WTC11 (cell line): ENCODE results near the gene BTBD10. TPM values are rescaled to one million over a fixed set of nuclear protein-coding genes. Genes with fewer than 3 reads are reported as not detected.
A peak's percentile ranks its signal among the peaks of the same experiment; 100 is the strongest.

Source experiments
- ATAC-seq: fragments of 200-7000 bp; cut with Tn5 transposase; 2 replicates; pipeline ENCODE4 v1.10.0; 2021; ENCODE audit warnings: mild to moderate bottlenecking, moderate library complexity
- CTCF ChIA-PET: fragments of 300-600 bp; sonication (Branson Sonifier 250); formaldehyde crosslinking; loops from one replicate; lab custom pipeline; 2021; ENCODE audit warnings: antibody characterized with exemption; lab: Charles Lee
- POLR2A ChIA-PET: fragments of 350-600 bp; sonication (Branson Sonifier 250); formaldehyde crosslinking; loops from one replicate; lab custom pipeline; 2021; ENCODE audit warnings: antibody characterized with exemption; lab: Charles Lee
- DNase-seq: peaks from one replicate; pipeline ENCODE4 v3.0.0; 2021; ENCODE audit warnings: low spot score
- H3K27ac Mint-ChIP-seq: 2 replicates; pipeline ENCODE4 v1.8.0; 2021; ENCODE audit warnings: mixed read lengths
- H3K27me3 Mint-ChIP-seq: 2 replicates; pipeline ENCODE4 v1.8.0; 2021; ENCODE audit warnings: low read depth, mild to moderate bottlenecking, moderate library complexity, mixed read lengths
- H3K36me3 Mint-ChIP-seq: 2 replicates; pipeline ENCODE4 v1.8.0; 2021; ENCODE audit warnings: mixed read lengths
- H3K4me1 Mint-ChIP-seq: 2 replicates; pipeline ENCODE4 v1.8.0; 2022; ENCODE audit warnings: mixed read lengths
- H3K4me3 Mint-ChIP-seq: 2 replicates; pipeline ENCODE4 v1.8.0; 2021; ENCODE audit warnings: mild to moderate bottlenecking, moderate library complexity, mixed read lengths
- H3K9me3 Mint-ChIP-seq: 2 replicates; pipeline ENCODE4 v1.8.0; 2021; ENCODE audit warnings: mixed read lengths
- ATF1 ChIP-seq: sonication (generic); formaldehyde crosslinking; IDR thresholded peaks from 2 replicates; pipeline ENCODE4 v1.8.1; 2023; ENCODE audit warnings: mild to moderate bottlenecking, moderate library complexity, missing genetic modification reagents
- CREM ChIP-seq: sonication (generic); formaldehyde crosslinking; IDR thresholded peaks from 2 replicates; pipeline ENCODE4 v1.8.1; 2022; ENCODE audit warnings: mild to moderate bottlenecking, missing genetic modification reagents, moderate library complexity
- FOXK1 ChIP-seq: sonication (generic); formaldehyde crosslinking; IDR thresholded peaks from 2 replicates; pipeline ENCODE4 v1.8.0; 2022; ENCODE audit warnings: mild to moderate bottlenecking, moderate library complexity, missing genetic modification reagents
- NFATC4 ChIP-seq: fragments of 250-450 bp; sonication (Bioruptor Pico); IDR thresholded peaks from 2 replicates; pipeline ENCODE4 v1.9.0; 2021; ENCODE audit warnings: mild to moderate bottlenecking
- NFYB ChIP-seq: sonication (generic); formaldehyde crosslinking; conservative IDR thresholded peaks from 2 replicates; pipeline ENCODE4 v1.8.0; 2022; ENCODE audit warnings: low read depth, missing genetic modification reagents
- NR2C2 ChIP-seq: sonication (generic); formaldehyde crosslinking; IDR thresholded peaks from 2 replicates; pipeline ENCODE4 v1.8.0; 2022; ENCODE audit warnings: mild to moderate bottlenecking, missing genetic modification reagents
- NR3C1 ChIP-seq: sonication (generic); formaldehyde crosslinking; conservative IDR thresholded peaks from 2 replicates; pipeline ENCODE4 v1.8.1; 2023; ENCODE audit warnings: low read depth, mild to moderate bottlenecking, missing genetic modification reagents
- TCF7 ChIP-seq: sonication (generic); formaldehyde crosslinking; IDR thresholded peaks from 2 replicates; pipeline ENCODE4 v1.8.0; 2022; ENCODE audit warnings: mild to moderate bottlenecking, low read depth, missing genetic modification reagents, moderate library complexity
- ZNF263 ChIP-seq: sonication (generic); formaldehyde crosslinking; IDR thresholded peaks from 2 replicates; pipeline ENCODE4 v1.8.1; 2022; ENCODE audit warnings: low read depth, mild to moderate bottlenecking, moderate library complexity, missing genetic modification reagents
- ZNF317 ChIP-seq: sonication (generic); formaldehyde crosslinking; IDR thresholded peaks from 2 replicates; pipeline ENCODE4 v1.8.1; 2023; ENCODE audit warnings: low read depth, mild to moderate bottlenecking, moderate library complexity, missing genetic modification reagents, borderline replicate concordance
- total RNA-seq: library from RNA; stranded (reverse); gene quantifications from 3 replicates; pipeline ENCODE4 v1.2.3, GENCODE V29; 2021
- TF ChIP-seq, protein P1 (sequence below): sonication (generic); formaldehyde crosslinking; IDR thresholded peaks from 2 replicates; pipeline ENCODE4 v1.8.1; 2022; ENCODE audit warnings: mild to moderate bottlenecking, moderate library complexity, missing genetic modification reagents
- TF ChIP-seq, protein P2 (sequence below): sonication (generic); formaldehyde crosslinking; IDR thresholded peaks from 2 replicates; pipeline ENCODE4 v1.8.0; 2022; ENCODE audit warnings: mild to moderate bottlenecking, missing genetic modification reagents
- TF ChIP-seq, protein P3 (sequence below): sonication (generic); formaldehyde crosslinking; IDR thresholded peaks from 2 replicates; pipeline ENCODE4 v1.8.1; 2023; ENCODE audit warnings: mild to moderate bottlenecking, missing genetic modification reagents
- TF ChIP-seq, protein P4 (sequence below): sonication (generic); formaldehyde crosslinking; IDR thresholded peaks from 2 replicates; pipeline ENCODE4 v1.8.1; 2023; ENCODE audit warnings: mild to moderate bottlenecking, missing genetic modification reagents, borderline replicate concordance
- TF ChIP-seq, protein P5 (sequence below): fragments of 250-450 bp; sonication (Bioruptor Pico); IDR thresholded peaks from 2 replicates; pipeline ENCODE4 v2.1.2; 2022; ENCODE audit warnings: mild to moderate bottlenecking, moderate library complexity
- TF ChIP-seq, protein P6 (sequence below): sonication (generic); formaldehyde crosslinking; conservative IDR thresholded peaks from 2 replicates; pipeline ENCODE4 v1.8.1; 2022; ENCODE audit warnings: mild to moderate bottlenecking, missing genetic modification reagents
- TF ChIP-seq, protein P7 (sequence below): fragments of 250-450 bp; sonication (Bioruptor Pico); IDR thresholded peaks from 2 replicates; pipeline ENCODE4 v1.9.0; 2021; ENCODE audit warnings: mild to moderate bottlenecking
- TF ChIP-seq, protein P8 (sequence below): sonication (generic); formaldehyde crosslinking; IDR thresholded peaks from 2 replicates; pipeline ENCODE4 v1.8.1; 2022; ENCODE audit warnings: low read depth, mild to moderate bottlenecking, moderate library complexity, missing genetic modification reagents, borderline replicate concordance
- TF ChIP-seq, protein P9 (sequence below): sonication (generic); formaldehyde crosslinking; IDR thresholded peaks from 2 replicates; pipeline ENCODE4 v1.8.1; 2023; ENCODE audit warnings: mild to moderate bottlenecking, moderate library complexity, missing genetic modification reagents
- TF ChIP-seq, protein P10 (sequence below): sonication (generic); formaldehyde crosslinking; IDR thresholded peaks from 2 replicates; pipeline ENCODE4 v1.8.1; 2022; ENCODE audit warnings: missing genetic modification reagents, borderline replicate concordance

Gene BTBD10
- total RNA-seq, 1 experiment from 2014 or later = 19.4 TPM

DNA sequence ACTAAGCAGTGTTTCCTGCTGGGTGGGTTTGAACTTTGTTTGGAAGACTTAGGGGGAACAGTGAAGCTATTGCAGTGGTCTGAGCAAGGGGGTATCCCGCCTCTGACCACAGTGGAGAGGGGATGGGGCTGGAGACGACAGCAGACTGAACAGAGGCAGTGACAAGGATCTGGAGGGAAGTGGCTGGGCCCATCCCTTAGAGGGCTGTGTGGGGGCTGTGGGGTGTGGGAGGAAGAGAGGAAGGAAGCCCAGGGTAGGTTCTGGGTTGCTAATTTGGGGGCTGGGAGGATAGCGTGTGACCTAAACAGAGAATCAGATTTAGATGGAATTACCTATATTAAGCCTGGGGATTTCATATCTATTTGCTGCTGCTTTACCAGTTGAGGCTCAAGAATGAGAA, 114.7 kb downstream of the BTBD10 start:
- CTCF ChIA-PET = interaction anchor here (1.7 kb wide), 1 partner anchor 13 kb away, joined by 7 read pairs; no protein-coding TSS in a partner anchor
- ATAC-seq (no peak), DNase-seq (no peak)
- Mint-ChIP-seq H3K4me1 (peaks cover 10% of the 10 kb centered on the region), H3K4me3 (no peak overlapping the region), H3K9me3 (no peaks in the 10 kb centered on the region), H3K36me3 (no peaks in the 10 kb centered on the region), H3K27me3 (no peaks in the 10 kb centered on the region), H3K27ac (peak overlapping the region; percentile 3; the same call in 1 of the 2 replicates)
- TF ChIP-seq, protein P1, sequence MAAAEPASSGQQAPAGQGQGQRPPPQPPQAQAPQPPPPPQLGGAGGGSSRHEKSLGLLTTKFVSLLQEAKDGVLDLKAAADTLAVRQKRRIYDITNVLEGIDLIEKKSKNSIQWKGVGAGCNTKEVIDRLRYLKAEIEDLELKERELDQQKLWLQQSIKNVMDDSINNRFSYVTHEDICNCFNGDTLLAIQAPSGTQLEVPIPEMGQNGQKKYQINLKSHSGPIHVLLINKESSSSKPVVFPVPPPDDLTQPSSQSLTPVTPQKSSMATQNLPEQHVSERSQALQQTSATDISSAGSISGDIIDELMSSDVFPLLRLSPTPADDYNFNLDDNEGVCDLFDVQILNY = no peak
- TF ChIP-seq CREM (CRISPR knock-in tag) = no peak
- TF ChIP-seq TCF7 (CRISPR knock-in tag) = no peak
- TF ChIP-seq NR3C1 (CRISPR knock-in tag) = no peak
- TF ChIP-seq, protein P2, sequence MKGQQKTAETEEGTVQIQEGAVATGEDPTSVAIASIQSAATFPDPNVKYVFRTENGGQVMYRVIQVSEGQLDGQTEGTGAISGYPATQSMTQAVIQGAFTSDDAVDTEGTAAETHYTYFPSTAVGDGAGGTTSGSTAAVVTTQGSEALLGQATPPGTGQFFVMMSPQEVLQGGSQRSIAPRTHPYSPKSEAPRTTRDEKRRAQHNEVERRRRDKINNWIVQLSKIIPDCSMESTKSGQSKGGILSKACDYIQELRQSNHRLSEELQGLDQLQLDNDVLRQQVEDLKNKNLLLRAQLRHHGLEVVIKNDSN (CRISPR knock-in tag) = no peak
- no peak for TF ChIP-seq ATF1
- TF ChIP-seq, protein P3, sequence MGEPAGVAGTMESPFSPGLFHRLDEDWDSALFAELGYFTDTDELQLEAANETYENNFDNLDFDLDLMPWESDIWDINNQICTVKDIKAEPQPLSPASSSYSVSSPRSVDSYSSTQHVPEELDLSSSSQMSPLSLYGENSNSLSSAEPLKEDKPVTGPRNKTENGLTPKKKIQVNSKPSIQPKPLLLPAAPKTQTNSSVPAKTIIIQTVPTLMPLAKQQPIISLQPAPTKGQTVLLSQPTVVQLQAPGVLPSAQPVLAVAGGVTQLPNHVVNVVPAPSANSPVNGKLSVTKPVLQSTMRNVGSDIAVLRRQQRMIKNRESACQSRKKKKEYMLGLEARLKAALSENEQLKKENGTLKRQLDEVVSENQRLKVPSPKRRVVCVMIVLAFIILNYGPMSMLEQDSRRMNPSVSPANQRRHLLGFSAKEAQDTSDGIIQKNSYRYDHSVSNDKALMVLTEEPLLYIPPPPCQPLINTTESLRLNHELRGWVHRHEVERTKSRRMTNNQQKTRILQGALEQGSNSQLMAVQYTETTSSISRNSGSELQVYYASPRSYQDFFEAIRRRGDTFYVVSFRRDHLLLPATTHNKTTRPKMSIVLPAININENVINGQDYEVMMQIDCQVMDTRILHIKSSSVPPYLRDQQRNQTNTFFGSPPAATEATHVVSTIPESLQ (CRISPR knock-in tag) = no peak
- TF ChIP-seq ZNF317 (CRISPR knock-in tag) = no peak
- TF ChIP-seq, protein P4, sequence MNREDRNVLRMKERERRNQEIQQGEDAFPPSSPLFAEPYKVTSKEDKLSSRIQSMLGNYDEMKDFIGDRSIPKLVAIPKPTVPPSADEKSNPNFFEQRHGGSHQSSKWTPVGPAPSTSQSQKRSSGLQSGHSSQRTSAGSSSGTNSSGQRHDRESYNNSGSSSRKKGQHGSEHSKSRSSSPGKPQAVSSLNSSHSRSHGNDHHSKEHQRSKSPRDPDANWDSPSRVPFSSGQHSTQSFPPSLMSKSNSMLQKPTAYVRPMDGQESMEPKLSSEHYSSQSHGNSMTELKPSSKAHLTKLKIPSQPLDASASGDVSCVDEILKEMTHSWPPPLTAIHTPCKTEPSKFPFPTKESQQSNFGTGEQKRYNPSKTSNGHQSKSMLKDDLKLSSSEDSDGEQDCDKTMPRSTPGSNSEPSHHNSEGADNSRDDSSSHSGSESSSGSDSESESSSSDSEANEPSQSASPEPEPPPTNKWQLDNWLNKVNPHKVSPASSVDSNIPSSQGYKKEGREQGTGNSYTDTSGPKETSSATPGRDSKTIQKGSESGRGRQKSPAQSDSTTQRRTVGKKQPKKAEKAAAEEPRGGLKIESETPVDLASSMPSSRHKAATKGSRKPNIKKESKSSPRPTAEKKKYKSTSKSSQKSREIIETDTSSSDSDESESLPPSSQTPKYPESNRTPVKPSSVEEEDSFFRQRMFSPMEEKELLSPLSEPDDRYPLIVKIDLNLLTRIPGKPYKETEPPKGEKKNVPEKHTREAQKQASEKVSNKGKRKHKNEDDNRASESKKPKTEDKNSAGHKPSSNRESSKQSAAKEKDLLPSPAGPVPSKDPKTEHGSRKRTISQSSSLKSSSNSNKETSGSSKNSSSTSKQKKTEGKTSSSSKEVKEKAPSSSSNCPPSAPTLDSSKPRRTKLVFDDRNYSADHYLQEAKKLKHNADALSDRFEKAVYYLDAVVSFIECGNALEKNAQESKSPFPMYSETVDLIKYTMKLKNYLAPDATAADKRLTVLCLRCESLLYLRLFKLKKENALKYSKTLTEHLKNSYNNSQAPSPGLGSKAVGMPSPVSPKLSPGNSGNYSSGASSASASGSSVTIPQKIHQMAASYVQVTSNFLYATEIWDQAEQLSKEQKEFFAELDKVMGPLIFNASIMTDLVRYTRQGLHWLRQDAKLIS (CRISPR knock-in tag) = no peak
- TF ChIP-seq NFYB = no peak
- no peak for TF ChIP-seq FOXK1 (CRISPR knock-in tag)
- TF ChIP-seq, protein P5, sequence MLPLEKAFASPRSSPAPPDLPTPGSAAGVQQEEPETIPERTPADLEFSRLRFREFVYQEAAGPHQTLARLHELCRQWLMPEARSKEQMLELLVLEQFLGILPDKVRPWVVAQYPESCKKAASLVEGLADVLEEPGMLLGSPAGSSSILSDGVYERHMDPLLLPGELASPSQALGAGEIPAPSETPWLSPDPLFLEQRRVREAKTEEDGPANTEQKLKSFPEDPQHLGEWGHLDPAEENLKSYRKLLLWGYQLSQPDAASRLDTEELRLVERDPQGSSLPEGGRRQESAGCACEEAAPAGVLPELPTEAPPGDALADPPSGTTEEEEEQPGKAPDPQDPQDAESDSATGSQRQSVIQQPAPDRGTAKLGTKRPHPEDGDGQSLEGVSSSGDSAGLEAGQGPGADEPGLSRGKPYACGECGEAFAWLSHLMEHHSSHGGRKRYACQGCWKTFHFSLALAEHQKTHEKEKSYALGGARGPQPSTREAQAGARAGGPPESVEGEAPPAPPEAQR = no peak
- TF ChIP-seq, protein P6, sequence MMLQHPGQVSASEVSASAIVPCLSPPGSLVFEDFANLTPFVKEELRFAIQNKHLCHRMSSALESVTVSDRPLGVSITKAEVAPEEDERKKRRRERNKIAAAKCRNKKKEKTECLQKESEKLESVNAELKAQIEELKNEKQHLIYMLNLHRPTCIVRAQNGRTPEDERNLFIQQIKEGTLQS (CRISPR knock-in tag) = no peak
- TF ChIP-seq NFATC4 (CRISPR knock-in tag) = no peak
- TF ChIP-seq, protein P7, sequence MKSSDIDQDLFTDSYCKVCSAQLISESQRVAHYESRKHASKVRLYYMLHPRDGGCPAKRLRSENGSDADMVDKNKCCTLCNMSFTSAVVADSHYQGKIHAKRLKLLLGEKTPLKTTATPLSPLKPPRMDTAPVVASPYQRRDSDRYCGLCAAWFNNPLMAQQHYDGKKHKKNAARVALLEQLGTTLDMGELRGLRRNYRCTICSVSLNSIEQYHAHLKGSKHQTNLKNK (CRISPR knock-in tag) = no peak
- POLR2A ChIA-PET = no interaction called here

DNA sequence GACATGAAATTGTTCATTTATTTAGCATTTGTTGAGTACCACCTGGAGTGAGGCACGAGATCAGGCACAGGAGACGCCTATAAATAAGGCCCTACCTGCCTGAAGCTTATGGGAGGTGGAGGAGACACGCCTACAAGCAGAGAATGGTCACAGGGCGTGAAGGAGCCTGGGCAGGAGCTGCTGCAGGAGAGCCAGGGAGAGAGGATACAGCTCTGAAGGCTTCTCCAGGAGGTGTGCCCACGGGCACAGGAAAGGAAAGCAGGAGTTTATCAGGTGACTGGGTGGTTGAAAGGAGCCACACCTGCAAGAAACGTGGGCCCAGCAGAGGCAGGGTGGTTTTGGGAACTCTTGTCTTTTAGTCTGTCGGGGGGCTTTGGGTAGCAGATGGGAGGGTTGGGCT, 115.1 kb downstream of the BTBD10 start:
- ATAC-seq = peak; percentile 26; the same call in 1 of the 2 replicates
- no peak for TF ChIP-seq ZNF263 (CRISPR knock-in tag)
- TF ChIP-seq, protein P8, sequence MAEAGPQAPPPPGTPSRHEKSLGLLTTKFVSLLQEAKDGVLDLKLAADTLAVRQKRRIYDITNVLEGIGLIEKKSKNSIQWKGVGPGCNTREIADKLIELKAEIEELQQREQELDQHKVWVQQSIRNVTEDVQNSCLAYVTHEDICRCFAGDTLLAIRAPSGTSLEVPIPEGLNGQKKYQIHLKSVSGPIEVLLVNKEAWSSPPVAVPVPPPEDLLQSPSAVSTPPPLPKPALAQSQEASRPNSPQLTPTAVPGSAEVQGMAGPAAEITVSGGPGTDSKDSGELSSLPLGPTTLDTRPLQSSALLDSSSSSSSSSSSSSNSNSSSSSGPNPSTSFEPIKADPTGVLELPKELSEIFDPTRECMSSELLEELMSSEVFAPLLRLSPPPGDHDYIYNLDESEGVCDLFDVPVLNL = no peak
- TF ChIP-seq, protein P9, sequence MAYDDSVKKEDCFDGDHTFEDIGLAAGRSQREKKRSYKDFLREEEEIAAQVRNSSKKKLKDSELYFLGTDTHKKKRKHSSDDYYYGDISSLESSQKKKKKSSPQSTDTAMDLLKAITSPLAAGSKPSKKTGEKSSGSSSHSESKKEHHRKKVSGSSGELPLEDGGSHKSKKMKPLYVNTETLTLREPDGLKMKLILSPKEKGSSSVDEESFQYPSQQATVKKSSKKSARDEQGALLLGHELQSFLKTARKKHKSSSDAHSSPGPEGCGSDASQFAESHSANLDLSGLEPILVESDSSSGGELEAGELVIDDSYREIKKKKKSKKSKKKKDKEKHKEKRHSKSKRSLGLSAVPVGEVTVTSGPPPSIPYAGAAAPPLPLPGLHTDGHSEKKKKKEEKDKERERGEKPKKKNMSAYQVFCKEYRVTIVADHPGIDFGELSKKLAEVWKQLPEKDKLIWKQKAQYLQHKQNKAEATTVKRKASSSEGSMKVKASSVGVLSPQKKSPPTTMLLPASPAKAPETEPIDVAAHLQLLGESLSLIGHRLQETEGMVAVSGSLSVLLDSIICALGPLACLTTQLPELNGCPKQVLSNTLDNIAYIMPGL (CRISPR knock-in tag) = no peak
- TF ChIP-seq, protein P10, sequence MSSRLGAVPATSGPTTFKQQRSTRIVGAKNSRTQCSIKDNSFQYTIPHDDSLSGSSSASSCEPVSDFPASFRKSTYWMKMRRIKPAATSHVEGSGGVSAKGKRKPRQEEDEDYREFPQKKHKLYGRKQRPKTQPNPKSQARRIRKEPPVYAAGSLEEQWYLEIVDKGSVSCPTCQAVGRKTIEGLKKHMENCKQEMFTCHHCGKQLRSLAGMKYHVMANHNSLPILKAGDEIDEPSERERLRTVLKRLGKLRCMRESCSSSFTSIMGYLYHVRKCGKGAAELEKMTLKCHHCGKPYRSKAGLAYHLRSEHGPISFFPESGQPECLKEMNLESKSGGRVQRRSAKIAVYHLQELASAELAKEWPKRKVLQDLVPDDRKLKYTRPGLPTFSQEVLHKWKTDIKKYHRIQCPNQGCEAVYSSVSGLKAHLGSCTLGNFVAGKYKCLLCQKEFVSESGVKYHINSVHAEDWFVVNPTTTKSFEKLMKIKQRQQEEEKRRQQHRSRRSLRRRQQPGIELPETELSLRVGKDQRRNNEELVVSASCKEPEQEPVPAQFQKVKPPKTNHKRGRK = no peak
- TF ChIP-seq NR2C2 (CRISPR knock-in tag) = no peak

More for the DNA sequence above, 115.1 kb downstream of the BTBD10 start:
- CTCF ChIA-PET = interaction anchor here (1.7 kb wide), 1 partner anchor 13 kb away, joined by 7 read pairs; no protein-coding TSS in a partner anchor
- Mint-ChIP-seq H3K27me3 (no peaks in the 10 kb centered on the region), H3K27ac (no peak overlapping the region), H3K4me3 (no peak overlapping the region), H3K4me1 (peaks cover 10% of the 10 kb centered on the region), H3K9me3 (peaks cover under 1% of the 10 kb centered on the region), H3K36me3 (no peaks in the 10 kb centered on the region)
- POLR2A ChIA-PET = no interaction called here
- DNase-seq = no peak
